Kidney capillary endothelial cell (primary cell): ENCODE measurements around the gene ANKRD12.
"Not testable (repeated sequence)": the region's sequence is repeated elsewhere in the genome, so short reads cannot be mapped to it uniquely, and the experiment has no call there.

Experiments used
- DNase-seq: peaks from one replicate; pipeline ENCODE4 v3.0.0-alpha.2; 2018; ENCODE audit warnings: low spot score

Gene ANKRD12

DNA sequence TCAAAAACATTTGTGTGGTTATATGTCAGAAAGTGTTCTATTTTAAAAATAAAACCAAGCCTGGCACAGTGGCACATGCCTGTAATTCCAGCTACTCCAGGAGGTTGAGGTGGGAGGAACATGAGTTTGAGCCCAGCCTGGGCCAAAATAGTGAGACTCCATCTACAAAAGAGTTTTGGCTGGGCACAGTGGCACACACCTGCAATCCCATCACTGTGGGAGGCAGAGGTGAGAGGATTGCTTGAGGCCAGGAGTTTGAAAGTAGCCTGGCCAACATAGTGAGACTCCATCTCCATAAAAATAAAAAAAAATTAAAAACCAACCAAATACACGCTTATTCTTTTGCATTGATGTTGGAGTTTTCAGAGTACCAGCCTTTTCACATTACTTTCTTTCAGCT is 9.6 kb downstream of the ANKRD12 start:
- DNase-seq, result no peak

DNA sequence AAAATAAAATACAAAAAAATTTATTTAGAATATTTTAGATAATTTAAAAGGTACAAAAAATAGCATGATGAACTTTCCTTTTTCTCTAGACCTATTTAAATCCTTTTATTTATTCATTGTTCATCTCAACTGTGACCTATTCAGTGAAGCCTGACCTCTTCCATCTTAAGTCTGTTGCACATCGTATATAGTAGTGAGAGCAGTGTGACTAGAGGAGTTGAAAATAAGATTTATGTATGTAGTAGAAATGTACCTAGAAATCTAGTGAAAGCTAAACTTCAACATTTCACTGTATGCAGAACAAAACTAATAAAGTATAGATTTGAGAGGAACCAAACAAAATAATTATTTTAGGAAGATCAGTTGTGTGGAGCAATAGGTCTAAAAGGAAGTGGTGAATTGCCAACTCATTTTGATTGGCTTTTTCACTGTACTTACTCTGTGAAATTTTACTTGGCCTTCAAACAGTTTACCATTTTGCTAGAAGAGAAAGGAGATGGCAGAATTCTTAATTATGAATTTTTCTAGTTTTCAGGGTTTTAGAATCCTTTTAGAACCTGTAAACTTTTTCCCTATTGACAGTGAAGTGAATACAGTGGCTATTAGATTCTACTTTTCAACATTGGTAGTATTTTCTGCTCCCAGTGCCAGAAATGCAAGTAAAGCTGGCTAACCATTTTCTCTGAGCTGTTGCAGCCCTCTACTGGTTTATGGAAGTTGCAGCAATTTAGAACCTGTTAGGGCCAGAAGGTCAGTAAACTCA is 11.0 kb downstream of the ANKRD12 start:
- DNase-seq, result peak; percentile 53

DNA sequence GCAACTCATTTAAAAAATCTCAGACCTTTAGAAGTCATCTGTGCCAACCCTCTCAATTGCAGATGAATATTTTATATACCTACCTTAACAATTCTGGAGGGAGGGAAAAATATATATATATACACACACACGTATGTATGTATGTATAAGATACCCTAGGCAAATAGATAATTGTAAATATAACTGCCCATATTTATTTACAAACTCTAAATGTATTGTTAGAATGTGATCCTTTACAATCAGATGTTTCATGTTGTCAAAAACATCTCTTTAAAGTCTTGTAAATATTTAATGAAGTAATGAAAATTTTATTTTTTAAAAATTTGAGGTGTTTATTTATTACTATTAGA is 11.6 kb downstream of the ANKRD12 start:
- no peak for DNase-seq

DNA sequence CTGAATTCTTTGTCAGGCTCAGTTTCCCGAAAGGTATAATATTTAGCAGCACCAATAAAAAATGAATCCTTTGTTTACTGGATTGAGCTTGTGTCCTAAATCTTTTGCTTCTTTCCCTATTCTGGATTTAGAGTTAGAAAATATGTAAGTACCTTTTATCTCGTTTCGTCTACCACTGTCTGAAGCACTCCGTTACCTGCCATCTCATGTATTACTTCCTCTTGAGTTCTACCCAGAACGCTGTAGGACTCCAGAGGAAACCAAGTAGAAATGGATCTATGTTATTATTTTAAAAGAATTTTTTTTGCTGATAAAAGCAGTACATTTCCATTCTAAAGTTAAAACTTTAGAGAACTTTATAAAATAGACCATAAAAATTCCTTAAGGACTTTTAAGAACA is 13.5 kb downstream of the ANKRD12 start:
- DNase-seq, result no peak

DNA sequence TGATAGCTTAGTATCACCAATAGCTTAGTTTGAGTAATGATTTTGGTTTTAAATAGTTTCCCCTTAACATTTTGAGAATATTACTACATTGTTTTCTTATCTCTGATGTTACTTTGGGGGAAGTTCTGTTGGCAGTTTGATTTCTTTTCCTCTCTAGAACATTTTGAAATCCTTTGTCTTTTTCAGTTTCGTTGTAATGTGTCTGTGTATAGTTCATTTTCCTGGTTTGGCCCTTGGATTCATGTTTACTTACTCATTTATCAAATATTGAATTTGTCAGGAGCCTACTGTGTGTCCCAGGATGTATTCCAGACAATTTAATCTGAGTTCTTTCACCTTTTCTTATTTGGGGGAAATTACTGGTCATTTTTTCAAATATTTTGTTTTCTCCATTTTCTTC is 16.7 kb downstream of the ANKRD12 start:
- DNase-seq, result no peak

DNA sequence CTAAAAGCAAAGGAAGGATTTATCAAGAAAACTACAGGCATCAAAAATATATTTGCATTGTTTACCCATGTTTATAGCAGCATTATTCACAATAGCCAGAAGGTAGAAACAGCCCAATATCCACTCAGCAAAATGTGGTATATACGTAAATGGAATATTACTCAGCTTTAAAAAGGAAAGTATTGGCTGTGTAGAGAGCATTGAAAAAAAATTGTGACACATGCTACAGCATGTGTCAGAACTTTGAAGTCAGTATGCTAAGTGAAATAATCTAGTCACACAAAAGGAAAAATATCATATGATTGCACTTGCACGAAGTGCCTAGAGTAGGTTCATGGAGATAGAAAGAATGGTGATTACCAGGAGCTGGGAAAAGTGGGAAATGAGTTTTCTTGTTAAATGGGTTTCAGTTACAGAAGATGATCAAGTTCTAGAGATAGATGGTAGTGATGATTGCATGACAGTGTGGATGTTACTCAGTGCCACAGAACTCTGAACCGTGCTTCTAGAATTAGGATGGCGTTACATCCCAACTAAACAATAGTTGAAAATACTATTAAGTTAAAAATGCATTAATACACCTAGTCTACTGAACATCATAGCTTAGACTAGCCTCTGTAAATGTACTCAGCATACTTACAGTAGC is 20.1 kb downstream of the ANKRD12 start:
- DNase-seq, result no peak

DNA sequence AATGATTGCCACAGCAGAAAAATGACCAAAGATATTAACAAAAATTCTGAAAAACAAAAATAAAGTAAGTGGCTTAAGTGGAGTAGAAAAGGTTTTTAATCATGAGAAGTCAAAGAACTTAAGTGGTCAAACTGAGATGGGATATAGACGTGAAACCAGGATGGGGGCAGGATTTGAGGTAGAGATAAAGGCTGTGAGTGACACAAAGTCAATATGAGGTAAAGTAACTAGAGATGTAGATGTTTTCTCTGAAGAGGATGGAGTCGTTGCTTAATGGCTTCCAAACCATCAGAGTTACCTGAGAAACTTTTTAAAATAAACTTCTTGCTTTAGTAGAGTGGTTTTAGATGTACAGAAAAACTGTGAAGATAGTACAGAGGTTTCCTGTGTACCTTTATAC is 21.2 kb downstream of the ANKRD12 start:
- DNase-seq, result no peak

DNA sequence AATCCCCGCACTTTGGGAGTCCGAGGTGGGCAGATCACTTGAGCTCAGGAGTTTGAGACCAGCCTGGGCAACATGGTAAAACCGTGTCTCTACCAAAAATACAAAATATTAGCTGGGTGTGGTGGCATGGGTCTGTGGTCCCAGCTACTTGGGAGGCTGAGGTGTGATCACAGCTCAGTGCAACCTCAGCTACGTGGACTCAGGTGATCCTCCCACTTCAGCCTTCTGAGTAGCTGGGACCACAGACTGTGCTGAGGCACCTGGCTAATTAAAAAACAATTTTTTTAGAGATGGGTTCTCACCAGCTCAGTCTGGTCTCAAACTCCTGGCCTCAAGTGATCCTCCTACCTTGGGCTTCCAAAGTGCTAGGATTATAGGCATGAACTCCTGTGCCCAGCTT is 23.4 kb downstream of the ANKRD12 start:
- DNase-seq, result no peak

DNA sequence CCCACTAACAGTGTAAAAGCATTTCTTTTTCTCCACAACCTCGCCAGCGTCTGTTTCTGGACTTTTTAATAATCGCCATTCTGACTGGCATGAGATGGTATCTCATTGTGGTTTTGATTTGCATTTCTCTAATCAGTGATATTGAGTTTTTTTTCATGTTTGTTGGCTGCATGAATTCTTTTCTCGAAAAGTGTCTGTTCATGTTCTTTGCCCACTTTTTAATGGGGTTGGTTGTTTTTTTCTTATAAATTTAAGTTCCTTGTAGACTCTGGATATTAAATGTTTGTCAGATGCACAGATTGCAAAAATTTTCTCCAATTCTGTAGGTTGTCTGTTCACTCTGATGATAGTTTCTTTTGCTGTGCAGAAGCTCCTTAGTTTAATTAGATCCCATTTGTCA is 26.1 kb downstream of the ANKRD12 start:
- DNase-seq, result not testable (repeated sequence)

DNA sequence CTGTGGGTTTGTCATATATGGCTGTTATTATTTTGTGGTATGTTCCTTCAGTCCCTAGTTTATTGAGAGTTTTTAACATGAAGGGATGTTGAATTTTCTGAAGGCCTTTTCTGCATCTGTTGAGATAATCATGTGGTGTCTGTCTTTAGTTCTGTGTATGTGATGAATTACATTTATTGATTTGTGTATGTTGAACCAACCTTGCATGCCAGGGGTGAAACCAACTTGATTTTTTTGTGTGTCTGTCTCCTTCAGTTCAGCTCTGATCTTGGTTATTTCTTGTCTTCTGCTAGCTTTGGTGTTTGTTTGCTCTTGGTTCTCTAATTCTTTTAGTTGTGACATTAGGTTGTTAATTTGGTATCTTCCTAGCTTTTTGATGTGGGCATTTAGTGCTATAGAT is 27.6 kb downstream of the ANKRD12 start:
- DNase-seq, result not testable (repeated sequence)

DNA sequence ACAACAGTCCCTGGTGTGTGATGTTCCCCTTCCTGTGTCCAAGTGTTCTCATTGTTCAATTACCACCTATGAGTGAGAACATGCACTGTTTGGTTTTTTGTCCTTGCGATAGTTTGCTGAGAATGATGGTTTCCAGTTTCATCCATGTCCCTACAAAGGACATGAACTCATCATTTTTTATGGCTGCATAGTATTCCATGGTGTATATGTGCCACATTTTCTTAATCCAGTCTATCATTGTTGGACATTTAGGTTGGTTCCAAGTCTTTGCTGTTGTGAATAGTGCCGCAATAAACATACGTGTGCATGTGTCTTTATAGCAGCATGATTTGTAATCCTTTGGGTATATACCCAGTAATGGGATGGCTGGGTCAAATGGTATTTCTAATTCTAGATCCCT is 29.3 kb downstream of the ANKRD12 start:
- DNase-seq, result not testable (repeated sequence)

DNA sequence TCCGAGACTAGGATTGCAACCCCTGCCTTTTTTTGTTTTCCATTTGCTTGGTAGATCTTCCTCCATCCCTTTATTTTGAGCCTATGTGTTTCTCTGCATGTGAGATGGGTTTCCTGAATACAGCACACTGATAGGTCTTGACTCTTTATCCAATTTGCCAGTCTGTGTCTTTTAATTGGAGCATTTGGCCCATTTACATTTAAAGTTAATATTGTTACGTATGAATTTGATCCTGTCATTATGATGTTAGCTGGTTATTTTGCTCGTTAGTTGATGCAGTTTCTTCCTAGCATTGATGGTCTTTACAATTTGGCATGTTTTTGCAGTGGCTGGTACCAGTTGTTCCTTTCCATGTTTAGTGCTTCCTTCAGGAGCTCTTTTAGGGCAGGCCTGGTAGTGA is 32.9 kb downstream of the ANKRD12 start:
- not testable (repeated sequence) for DNase-seq

DNA sequence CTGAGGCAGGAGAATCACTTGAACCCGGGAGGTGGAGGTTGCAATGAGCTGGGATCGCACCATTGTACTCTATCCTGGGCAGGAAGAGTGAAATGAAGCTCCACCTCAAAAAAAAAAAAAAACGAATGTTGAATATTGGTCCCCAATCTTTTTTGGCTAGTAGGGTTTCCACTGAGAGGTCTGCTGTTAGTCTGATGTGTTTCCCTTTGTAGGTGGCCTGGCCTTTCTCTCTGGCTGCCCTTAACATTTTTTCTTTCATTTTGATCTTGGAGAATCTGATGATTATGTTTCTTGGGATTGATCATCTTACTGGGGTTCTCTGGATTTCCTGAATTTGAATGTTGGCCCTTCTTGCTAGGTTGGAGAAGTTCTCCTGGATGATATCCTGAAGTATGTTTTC is 35.3 kb downstream of the ANKRD12 start:
- not testable (repeated sequence) for DNase-seq

DNA sequence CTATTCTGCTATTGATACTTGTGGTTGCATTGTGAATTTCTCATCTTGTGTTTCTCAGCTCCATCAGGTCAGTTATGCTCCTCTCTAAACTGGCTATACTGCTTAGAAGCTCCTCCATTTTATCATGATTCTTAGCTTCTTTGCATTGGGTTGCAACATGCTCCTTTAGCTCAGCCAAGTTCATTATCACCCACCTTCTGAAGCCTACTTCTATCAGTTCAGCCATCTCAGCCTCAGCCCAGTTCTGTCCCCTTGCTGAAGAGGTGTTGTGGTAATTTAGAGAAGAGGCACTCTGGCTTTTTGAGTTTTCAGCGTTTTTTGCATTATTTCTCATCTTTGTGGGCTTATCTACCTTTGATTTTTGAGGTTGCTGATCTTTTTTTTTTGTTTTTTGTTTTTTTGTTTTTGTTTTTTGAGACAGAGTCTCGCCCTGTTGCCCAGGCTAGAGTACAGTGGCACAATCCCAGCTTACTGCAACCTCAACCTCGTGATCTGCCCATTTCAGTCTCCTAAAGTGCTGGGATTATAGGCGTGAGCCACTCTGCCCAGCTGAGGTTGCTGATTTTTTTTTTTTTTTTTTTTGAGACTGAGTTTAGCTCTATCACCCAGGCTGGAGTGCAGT is 36.0 kb downstream of the ANKRD12 start:
- DNase-seq, result no peak

DNA sequence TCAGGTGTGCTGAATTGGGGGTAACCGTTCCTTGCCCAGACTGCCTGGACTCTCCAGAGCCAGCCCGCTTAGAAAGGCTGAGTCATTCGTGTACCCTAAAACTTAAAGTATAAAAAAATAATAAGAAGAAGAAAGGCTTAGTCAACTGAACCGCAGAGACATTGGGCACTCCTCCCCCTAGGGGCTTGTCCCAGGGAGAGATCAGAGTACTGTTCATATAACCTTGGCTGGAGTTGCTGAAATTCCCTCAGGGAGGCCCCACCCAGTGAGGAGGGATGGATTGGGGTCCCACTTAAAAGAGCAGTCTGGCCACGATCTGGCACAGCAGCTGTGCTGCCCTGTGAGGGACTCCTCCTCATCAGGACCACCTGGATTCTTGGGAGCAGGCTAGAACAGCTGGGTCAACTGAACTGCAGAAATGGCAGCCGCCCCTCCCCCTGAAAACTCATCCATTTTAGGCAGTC is 37.2 kb downstream of the ANKRD12 start:
- no peak for DNase-seq

DNA sequence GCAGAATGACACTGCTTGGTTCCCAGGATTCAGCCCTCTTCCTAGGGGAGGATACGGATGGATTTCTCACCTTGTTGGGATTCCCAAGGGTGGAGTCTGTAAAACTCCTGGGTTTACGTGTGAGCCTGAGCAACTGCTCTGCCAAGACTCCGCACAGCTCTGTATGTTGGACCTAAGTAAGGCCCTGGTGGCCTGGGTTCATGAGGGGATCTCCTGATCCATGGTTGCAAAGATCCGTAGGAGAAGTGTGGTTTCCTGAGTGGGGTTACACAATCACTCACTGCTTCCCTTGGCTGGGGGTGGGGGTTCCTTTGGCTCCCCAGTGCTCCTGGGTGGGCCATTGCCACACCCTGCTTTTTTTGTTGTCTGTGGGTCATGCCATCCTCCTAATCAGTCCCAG is 37.7 kb downstream of the ANKRD12 start:
- DNase-seq, result no peak

DNA sequence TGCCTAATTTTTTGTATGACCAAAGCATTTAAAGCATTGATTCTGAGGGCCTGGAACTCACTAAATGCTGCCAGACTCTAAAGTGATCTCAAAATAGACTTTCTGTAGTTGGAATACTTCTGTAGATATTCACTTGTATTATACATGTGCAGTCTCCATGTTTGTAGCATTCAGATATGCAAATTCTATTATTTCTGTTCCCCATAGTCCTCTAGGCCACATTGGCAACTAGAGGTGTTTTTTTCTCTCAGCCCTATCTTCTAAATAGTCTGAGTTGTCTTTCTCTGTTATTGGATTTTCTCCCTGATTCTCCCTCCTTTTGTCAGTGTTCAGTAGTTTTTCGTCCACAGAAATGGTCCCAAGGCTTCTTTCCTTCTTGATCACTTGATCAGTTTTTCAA is 38.5 kb downstream of the ANKRD12 start:
- no peak for DNase-seq

DNA sequence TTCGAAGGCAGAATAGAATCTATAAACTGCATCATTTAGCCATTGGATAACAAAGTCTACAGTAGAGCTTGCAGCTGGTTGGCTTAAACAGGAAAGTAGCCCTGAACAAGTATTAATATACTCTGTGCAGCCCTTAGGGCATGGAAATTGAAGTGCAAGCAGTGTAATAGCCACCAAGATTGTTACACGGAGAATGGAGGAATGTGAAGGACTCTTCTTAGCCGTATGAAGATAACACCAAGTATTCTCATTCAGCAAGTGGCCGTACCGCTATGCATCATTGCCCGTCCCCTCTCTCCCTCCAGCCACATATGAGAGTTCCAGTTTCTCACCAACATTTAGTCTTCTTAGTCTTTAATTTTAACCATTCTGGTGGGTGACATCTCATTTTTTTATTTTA is 40.5 kb downstream of the ANKRD12 start:
- no peak for DNase-seq

DNA sequence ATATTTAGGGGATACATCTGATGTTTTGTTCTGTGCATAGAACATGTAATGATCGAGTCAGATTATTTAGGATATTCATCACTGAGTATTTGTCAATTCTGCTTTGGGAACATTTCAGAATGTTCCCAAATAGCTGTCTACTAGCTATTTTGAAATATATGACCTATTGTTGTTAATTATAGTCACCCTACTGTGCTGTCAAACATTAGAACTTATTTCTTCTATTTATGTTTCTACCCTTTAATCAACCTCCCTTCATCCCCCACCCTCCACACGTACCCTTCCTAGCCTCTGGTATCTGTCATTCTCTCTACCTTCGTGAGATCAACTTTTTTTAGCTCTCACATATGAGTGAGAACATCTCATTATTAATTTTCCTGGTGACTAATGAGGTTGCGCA is 40.9 kb downstream of the ANKRD12 start:
- DNase-seq, result no peak

DNA sequence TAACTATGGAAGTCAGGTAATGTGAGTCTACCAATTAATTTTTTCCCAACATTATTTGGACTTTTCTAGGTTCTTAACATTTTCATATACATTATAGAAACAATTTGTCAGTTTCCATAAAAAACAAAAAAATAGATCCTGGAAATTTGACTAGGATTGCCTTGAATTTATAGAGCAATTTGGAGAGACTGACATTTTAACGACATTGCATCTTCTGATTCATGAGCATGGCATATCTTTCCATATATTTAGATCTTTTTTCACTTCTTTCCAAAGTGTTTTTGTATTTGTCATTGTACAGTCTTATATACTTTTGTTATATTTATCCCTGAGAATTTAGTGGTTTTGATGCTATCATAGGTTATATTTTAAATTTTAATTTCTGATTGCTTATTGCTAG is 42.0 kb downstream of the ANKRD12 start:
- no peak for DNase-seq

DNA sequence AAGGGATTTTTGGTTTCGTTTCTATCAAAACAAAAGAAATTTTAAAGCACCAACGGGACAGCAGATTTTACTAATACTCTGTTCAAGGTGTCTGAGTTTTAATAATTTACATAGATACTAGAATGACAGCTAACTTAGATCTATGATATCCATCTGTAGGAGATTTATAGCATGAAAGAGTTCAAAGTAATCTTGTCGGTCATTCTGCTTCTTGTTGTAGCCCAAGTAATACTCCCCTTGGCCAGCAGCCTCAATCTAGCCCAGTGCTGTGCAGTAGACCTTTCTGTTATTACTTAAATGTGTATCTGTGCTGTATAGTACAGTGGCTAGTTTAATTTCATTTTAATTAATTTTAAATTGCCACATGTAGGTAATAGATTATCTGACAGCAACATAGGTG is 44.7 kb downstream of the ANKRD12 start:
- DNase-seq, result no peak

DNA sequence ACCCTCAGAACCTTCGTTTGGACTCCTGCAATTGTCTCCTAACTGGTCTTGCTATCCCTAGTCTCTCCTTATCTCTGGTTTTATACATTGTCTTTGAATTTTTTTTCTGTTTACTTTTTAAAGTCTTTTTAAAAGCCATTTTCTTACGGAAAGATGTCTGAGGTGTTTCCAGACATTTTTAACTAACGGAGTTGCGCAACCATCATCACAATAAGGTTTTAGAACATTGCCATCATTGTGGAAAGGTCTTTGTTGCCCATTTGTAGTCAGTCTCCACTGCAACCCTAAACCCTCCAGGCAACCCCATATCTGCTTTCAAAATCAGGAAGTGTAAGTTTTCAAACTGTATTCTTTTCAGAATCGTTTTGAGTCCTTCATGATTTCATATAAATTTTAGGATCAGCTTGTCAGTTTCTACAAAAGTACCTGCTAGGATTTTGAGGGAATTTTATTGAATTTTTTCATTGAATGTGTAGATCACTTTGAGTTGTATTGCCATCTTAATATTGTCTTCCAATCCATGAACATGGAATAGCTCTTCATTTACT is 46.3 kb downstream of the ANKRD12 start:
- no peak for DNase-seq

DNA sequence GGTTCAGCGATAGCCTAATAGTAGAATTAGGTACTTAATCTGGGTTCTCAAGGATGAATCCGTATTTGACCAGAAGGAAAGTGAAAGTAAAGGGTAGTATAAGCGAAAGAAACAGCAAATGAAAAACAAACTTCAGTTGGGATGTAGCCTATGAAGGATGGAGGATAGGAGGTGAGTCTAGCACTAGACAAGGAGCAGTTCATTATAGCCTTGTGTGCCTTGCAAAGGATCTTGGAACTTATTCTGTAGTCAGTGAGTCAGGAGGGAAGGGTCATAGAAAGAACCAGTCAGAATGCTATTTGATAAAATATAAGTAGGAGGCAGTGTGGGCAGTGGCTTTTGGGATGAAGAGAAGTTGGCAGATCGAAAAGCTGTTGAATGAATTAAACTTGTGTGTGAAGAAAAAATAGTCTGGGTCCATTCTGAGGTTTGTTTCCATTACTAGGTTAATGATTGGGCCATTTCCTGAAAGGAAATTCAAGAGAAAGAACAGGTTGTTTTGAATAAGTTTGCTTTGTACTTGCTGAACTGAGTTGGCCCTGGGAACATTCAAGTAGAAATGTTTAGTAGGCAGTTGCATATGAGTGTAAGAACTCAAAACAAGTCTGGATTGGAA is 48.5 kb downstream of the ANKRD12 start:
- DNase-seq, result peak; percentile 5
